NCI-H1048 (cell line): ENCODE data around the gene FRMD4B.
"Not testable (repeated sequence)": the region's sequence is repeated elsewhere in the genome, so short reads cannot be mapped to it uniquely, and the experiment has no call there.

Experiments
- DNase-seq: peaks from one replicate; lab custom pipeline; 2025; lab: John Stamatoyannopoulos, UW

FRMD4B gene

GRCh38 chr3:69244039-69244438 lies 141.8 kb downstream of the FRMD4B start:
- DNase-seq = no peak

GRCh38 chr3:69241769-69242168 lies 144.1 kb downstream of the FRMD4B start:
- DNase-seq = no peak

- no peak for DNase-seq
Measured at GRCh38 chr3:69240651-69241568, 145.0 kb downstream of the FRMD4B start.

- no peak for DNase-seq
Measured at GRCh38 chr3:69239063-69239462, 146.8 kb downstream of the FRMD4B start.

GRCh38 chr3:69236812-69237707 lies 148.8 kb downstream of the FRMD4B start:
- no peak for DNase-seq

GRCh38 chr3:69235882-69236281 lies 150.0 kb downstream of the FRMD4B start:
- DNase-seq = no peak

- DNase-seq = not testable (repeated sequence)
Measured at GRCh38 chr3:69235227-69235626, 150.7 kb downstream of the FRMD4B start.

- DNase-seq = no peak
Measured at GRCh38 chr3:69232482-69232881, 153.4 kb downstream of the FRMD4B start.

- DNase-seq = no peak
Measured at GRCh38 chr3:69231929-69232440, 153.9 kb downstream of the FRMD4B start.

- no peak for DNase-seq
Measured at GRCh38 chr3:69226071-69226470, 159.8 kb downstream of the FRMD4B start.

- DNase-seq = no peak
Measured at GRCh38 chr3:69219101-69219708, 166.7 kb downstream of the FRMD4B start.

- no peak for DNase-seq
Measured at GRCh38 chr3:69218079-69218478, 167.8 kb downstream of the FRMD4B start.

- DNase-seq = no peak
Measured at GRCh38 chr3:69216981-69217380, 168.9 kb downstream of the FRMD4B start.

GRCh38 chr3:69214241-69214640 lies 171.6 kb downstream of the FRMD4B start:
- no peak for DNase-seq

- no peak for DNase-seq
Measured at GRCh38 chr3:69212411-69213160, 173.3 kb downstream of the FRMD4B start.

- DNase-seq = no peak
Measured at GRCh38 chr3:69210068-69210730, 175.7 kb downstream of the FRMD4B start.

- DNase-seq = no peak
Measured at GRCh38 chr3:69209413-69209812, 176.5 kb downstream of the FRMD4B start.

- no peak for DNase-seq
Measured at GRCh38 chr3:69207031-69207430, 178.9 kb downstream of the FRMD4B start.

GRCh38 chr3:69205385-69205784 lies 180.5 kb downstream of the FRMD4B start:
- DNase-seq = no peak

- DNase-seq = no peak
Measured at GRCh38 chr3:69204315-69204957, 181.5 kb downstream of the FRMD4B start.
